Neuron (in vitro differentiated cells): ENCODE results near the gene TMCO4.

Experiments
- H2AFZ ChIP-seq: one replicate; pipeline ENCODE4 v1.6.1; 2013; ENCODE audit warnings: low read depth, mild to moderate bottlenecking, inconsistent platforms, low read length, moderate library complexity
- H3K27me3 ChIP-seq: one replicate; pipeline ENCODE4 v1.6.1; 2013; ENCODE audit warnings: low read length; ENCODE audit not compliant: insufficient read depth
- H3K36me3 ChIP-seq: one replicate; pipeline ENCODE4 v1.6.1; 2013; ENCODE audit warnings: low read length; ENCODE audit not compliant: insufficient read depth
- H3K4me1 ChIP-seq: one replicate; pipeline ENCODE4 v1.6.1; 2013; ENCODE audit warnings: low read length; ENCODE audit not compliant: insufficient read depth
- H3K4me3 ChIP-seq: 2 replicates; pipeline ENCODE4 v1.5.1; 2013; ENCODE audit warnings: mild to moderate bottlenecking, low read length, moderate library complexity
- H3K9me3 ChIP-seq: one replicate; pipeline ENCODE4 v1.6.1; 2013; ENCODE audit warnings: low read length

TMCO4 gene

DNA sequence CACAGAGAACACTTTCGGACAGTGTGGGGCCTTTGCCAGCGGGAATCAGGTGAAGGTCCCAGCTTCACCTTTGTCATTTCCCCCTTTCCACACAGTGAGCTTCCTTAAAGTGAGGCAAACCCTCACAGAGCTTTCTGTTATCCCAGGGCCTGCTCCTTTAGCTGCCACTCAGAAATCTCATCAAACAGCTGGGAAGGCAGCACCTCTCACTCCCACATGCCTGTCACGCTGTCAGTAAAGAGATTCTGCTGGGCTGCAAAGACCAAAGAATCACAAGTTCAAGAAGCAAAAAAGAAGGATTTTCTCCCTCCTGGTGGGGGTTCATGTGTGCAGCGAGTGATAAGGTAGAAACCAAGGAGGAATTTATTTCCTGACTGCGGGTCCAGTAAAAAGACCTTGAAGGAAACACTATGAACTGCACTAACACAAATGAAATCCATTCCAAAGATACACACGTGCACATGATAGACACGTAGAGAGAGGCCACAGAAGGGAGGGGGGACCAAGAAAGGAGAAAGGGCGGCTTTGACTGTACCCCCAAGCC, 91.1 kb downstream of the TMCO4 start:
- no peaks in the 10 kb centered on the region for H3K9me3 ChIP-seq
- no peaks in the 10 kb centered on the region for H3K36me3 ChIP-seq
- peaks cover 14% of the 10 kb centered on the region for H3K27me3 ChIP-seq
- H3K4me3 ChIP-seq = no peak overlapping the region
- H3K4me1 ChIP-seq = peaks cover 18% of the 10 kb centered on the region
- H2AFZ ChIP-seq = no peak overlapping the region

DNA sequence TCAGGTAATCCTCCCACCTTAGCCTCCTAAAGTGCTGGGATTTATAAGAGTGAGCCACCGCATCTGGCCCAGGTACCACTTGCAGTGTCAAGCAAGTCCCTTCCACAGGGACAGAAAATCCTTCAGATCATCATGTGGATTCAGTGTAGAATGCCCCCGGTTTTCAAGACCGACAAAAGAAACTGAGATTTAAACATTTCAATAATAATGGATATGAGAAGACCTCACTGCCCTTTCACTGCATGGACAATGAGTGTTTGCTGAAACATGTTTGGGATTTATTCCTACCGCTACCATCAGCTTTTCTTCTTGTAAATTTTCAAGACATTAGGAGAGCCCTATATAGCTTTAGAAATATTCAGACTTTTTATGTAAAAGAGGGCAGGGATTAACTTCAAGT, 93.6 kb downstream of the TMCO4 start:
- Histone ChIP-seq H3K36me3 (no peaks in the 10 kb centered on the region), H3K27me3 (peaks cover 11% of the 10 kb centered on the region), H3K4me3 (no peak overlapping the region), H2AFZ (no peak overlapping the region), H3K4me1 (peaks cover 18% of the 10 kb centered on the region), H3K9me3 (no peaks in the 10 kb centered on the region)

DNA sequence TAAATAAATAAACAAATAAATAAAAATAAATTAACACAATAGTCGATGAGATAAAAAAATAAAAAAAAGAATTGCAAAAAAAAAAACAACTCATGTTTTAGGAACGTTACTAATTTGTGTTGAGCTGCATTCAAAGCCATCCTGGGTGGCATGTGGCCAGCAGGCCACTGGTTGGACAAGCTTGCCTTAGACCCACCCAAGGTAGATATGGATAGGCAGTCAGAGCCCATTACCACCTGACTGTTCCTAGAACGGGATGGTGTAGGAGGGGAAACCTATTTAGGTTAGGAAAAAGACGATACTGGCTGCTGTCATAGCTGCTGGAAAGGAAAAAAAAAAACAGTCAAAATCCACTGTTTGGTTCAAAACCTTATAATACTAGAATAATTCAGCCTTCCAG, 94.3 kb downstream of the TMCO4 start:
- peaks cover 18% of the 10 kb centered on the region for H3K4me1 ChIP-seq
- H3K9me3 ChIP-seq = no peaks in the 10 kb centered on the region
- peaks cover 15% of the 10 kb centered on the region for H3K27me3 ChIP-seq
- no peak overlapping the region for H2AFZ ChIP-seq
- no peak overlapping the region for H3K4me3 ChIP-seq
- no peaks in the 10 kb centered on the region for H3K36me3 ChIP-seq

DNA sequence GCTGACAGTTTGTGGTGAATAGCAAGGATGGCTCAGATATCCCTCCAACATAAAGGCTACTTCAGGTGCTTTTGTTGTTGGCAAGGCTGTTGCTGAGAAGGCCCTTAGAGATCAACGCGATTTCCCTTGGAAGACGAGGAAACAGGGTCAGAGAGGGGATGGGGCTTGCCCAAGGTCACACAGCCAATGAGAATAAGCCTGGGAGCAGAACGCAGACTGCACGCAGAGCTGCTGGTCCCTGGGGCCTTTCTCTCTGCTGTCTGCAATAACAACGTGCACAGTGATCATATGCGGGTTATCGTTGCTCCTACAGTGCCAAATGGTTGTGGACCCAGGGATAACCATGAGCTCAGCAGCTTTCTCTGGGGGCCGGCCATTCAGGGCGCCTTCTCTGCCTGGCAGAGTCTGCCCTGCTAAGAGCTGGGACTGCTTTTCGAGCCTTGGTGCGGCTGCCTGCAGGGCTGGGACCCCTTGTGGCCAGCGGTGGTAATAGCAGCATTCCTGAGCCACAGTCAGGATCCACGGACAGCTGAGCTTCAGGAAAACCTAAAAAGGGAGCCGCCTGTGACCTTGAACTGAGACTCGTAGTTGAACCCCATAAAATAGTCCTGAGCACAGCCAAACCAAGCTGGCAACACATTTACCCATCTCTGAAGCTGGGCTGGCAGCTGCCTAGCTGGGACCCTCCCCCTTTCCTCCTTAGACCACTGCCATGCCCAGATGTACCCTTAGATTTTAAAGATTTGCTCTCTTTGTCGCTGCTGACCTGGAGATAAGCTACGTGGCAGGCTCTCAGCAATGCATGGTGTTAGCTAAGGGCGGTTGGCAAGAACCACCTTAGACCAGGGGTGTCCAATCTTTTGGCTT, 95.2 kb downstream of the TMCO4 start:
- Histone ChIP-seq H3K27me3 (peaks cover 14% of the 10 kb centered on the region), H3K4me3 (no peak overlapping the region), H3K36me3 (no peaks in the 10 kb centered on the region), H3K4me1 (peaks cover 17% of the 10 kb centered on the region), H2AFZ (no peak overlapping the region), H3K9me3 (no peaks in the 10 kb centered on the region)

DNA sequence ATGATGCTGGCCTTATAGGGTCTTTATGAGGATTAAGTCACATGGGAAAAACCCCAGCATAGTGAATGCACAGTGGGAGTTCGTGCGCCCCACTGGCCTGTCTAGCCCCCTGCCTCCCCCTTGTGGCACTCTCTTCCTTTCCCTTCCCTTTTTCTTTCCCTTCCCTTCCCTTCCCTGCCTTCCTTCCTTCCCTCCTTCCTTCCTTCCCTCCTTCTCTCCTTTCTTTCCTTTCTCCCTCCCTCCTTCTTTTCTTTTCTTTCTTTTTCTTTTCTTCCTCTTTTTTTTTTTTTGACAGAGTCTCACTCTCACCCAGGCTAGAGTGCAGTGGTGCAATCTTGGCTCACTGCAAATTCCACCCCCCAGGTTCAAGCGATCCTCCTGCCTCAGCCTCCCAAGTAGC, 96.4 kb downstream of the TMCO4 start:
- Histone ChIP-seq H3K36me3 (no peaks in the 10 kb centered on the region), H3K9me3 (no peaks in the 10 kb centered on the region)

DNA sequence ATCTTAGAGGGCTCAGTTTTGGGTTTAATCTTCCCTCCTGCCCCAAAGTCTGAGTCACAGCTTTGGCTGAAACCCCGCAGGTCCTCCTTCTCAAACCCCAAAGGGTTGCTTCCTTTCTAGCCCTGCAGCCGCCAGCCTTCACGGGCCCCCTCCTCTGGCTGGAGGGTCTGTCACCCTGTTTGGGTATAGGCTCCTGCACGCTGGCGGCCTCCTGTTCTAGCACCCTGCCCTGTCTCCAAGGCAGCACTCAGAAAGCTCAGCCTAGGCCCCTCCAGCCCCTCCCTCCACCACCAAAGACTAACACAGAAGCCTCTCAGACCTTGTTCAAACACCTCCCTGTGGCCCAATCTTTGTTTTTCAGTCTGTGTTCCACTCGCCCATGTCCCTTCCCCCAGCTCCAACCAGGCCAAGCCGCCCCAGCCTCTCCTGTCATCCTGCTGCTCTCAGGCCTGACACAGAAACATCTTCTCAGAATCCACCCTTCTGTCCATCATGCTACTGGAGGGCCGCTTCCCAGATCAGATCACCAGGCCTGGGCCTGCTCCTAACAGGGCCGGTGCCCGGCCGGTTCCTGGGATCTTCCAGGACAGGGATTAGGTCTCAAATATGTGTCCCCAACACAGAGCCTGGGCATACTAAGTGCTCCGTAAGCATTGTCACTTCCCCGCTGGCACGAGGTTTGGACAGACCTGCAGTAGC, 99.5 kb downstream of the TMCO4 start:
- H3K27me3 ChIP-seq = peaks cover 10% of the 10 kb centered on the region
- no peak overlapping the region for H3K4me3 ChIP-seq
- H2AFZ ChIP-seq = no peak overlapping the region
- H3K9me3 ChIP-seq = no peaks in the 10 kb centered on the region
- peaks cover 6% of the 10 kb centered on the region for H3K4me1 ChIP-seq
- no peaks in the 10 kb centered on the region for H3K36me3 ChIP-seq

More for the DNA sequence above, 96.4 kb downstream of the TMCO4 start:
- peaks cover 6% of the 10 kb centered on the region for H3K4me1 ChIP-seq
- peaks cover 14% of the 10 kb centered on the region for H3K27me3 ChIP-seq
- no peak overlapping the region for H3K4me3 ChIP-seq
- no peak overlapping the region for H2AFZ ChIP-seq

DNA sequence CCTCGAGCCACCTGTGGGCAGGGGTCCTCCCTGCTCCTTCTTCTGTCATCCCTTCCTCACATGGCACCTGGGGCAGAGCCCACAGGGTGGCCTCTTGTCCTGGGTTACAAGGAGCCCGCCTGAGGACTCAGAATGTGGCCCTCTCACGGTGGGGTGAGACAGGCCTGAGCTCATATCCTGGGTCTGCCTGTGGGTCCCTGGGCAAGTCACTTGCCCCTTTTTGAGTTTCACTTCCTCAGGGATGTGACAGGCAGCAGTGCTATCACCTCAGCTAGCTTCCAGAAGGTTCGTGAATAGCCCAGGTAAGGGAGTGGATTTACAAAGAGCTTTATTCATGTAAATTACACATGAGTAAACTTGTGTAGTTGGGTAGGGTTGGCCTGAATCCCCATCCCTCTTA, 101.5 kb downstream of the TMCO4 start:
- H3K4me1 ChIP-seq = no peaks in the 10 kb centered on the region
- no peaks in the 10 kb centered on the region for H3K9me3 ChIP-seq
- H2AFZ ChIP-seq = no peak overlapping the region
- H3K27me3 ChIP-seq = peaks cover 16% of the 10 kb centered on the region
- H3K4me3 ChIP-seq = no peak overlapping the region
- no peaks in the 10 kb centered on the region for H3K36me3 ChIP-seq

DNA sequence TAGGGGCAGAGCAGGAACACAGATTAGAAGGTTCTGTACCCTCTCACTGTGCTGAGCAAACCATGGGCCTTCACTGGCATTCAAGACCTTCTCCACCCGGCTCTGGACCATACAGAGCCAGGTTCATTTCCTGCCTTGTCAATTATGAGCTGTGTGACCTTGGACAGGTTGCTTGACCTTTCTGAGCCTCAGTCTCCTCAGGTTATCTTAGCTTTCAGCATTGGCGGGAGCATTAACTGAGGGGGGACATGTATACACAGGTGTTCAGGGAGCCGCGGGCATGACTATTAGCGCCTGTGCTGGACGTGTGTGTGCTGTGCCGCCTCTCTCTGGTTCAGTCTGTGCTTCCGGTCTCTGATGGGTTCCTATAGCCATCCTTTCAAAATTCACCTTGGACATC, 102.9 kb downstream of the TMCO4 start:
- Histone ChIP-seq H3K9me3 (no peaks in the 10 kb centered on the region), H3K4me3 (no peak overlapping the region), H3K27me3 (peaks cover 16% of the 10 kb centered on the region), H3K4me1 (no peaks in the 10 kb centered on the region), H2AFZ (no peak overlapping the region), H3K36me3 (no peaks in the 10 kb centered on the region)

DNA sequence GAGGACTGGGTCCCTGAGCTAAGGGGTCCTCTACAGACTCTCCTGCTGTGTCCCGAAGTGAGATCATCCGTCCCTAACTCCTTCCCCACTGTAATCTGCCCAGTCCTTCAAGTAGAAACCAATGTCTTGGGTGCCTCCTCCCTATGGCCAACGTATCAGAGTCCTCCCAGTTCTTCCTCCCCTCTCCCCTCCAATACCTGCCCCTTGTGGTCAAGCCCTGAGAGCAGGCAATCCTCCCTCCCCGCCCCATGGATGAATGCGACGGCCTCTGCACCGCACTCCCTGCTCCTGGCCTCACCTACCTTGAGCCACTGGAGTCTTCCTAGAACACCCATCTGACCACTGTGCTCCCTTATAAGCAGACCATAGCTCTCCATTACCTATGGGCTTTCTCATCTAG, 103.9 kb downstream of the TMCO4 start:
- Histone ChIP-seq H3K4me3 (no peak overlapping the region), H3K36me3 (no peaks in the 10 kb centered on the region), H3K27me3 (peaks cover 15% of the 10 kb centered on the region), H3K4me1 (no peaks in the 10 kb centered on the region), H2AFZ (no peak overlapping the region), H3K9me3 (no peaks in the 10 kb centered on the region)

DNA sequence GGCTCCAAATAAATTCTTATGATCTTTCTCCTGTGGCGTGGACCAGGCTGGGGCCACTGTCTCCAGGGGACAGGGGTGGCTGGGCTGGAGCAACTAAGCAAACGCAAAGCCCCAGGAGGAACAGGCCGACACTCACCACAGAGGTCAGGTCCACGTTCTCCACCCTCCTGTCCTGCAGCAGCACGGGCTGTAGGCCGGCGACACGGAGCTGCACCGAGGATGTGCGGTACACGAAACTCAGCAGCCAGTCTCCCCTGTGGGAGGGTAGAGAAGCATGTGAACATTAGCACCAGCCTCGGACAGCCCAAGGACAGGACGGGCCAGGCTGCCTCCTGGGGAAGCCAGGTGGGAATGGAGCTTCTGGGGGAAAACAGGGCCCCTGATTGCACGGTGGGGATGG, 105.4 kb downstream of the TMCO4 start:
- no peaks in the 10 kb centered on the region for H3K4me1 ChIP-seq
- H2AFZ ChIP-seq = no peak overlapping the region
- H3K9me3 ChIP-seq = no peaks in the 10 kb centered on the region
- H3K4me3 ChIP-seq = no peak overlapping the region
- H3K27me3 ChIP-seq = peaks cover 9% of the 10 kb centered on the region
- H3K36me3 ChIP-seq = no peaks in the 10 kb centered on the region

DNA sequence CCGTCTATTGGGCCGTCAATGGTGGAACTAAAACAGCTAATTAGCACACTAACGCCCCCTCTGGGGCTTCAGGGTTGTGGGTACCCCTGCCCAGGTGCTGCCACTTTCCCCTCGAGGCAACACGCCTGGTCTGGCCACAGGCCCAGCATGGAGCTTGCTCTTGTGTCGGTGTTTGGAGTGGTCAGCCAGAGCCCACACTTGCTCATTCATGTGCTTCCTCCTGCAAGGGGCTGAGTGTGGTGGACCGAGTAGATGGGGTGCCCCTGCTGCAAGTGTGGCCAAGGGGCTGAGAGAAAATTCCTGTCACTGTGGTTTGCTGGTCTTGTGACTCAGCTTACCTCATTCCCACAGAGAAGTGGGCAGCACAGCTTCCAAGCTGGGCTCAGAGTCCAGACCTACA, 109.4 kb downstream of the TMCO4 start:
- Histone ChIP-seq H3K9me3 (no peaks in the 10 kb centered on the region), H3K4me3 (no peak overlapping the region), H2AFZ (no peak overlapping the region), H3K36me3 (no peaks in the 10 kb centered on the region), H3K27me3 (peaks cover 5% of the 10 kb centered on the region), H3K4me1 (no peaks in the 10 kb centered on the region)

DNA sequence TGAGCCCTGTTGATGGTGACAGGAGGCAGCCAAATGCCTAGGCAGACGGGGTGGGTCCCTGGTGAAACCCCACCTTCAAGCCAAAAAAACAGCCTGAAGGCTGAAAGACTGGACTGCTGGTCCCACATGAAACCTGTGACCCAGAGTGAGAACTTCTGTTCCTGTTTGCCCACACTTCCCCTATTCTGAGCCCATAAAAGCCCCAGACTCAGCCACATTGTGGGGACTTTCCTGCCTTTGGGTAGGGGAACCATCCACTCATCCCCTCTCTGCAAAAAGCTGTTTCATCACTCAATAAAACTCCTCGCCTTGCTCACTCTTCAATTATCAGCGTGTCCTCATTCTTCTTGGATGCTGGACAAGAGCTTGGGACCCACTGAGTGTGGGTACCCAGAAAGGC, 109.9 kb downstream of the TMCO4 start:
- Histone ChIP-seq H3K36me3 (no peaks in the 10 kb centered on the region), H2AFZ (no peak overlapping the region), H3K27me3 (peaks cover 2% of the 10 kb centered on the region), H3K4me1 (no peaks in the 10 kb centered on the region), H3K4me3 (no peak overlapping the region), H3K9me3 (no peaks in the 10 kb centered on the region)

DNA sequence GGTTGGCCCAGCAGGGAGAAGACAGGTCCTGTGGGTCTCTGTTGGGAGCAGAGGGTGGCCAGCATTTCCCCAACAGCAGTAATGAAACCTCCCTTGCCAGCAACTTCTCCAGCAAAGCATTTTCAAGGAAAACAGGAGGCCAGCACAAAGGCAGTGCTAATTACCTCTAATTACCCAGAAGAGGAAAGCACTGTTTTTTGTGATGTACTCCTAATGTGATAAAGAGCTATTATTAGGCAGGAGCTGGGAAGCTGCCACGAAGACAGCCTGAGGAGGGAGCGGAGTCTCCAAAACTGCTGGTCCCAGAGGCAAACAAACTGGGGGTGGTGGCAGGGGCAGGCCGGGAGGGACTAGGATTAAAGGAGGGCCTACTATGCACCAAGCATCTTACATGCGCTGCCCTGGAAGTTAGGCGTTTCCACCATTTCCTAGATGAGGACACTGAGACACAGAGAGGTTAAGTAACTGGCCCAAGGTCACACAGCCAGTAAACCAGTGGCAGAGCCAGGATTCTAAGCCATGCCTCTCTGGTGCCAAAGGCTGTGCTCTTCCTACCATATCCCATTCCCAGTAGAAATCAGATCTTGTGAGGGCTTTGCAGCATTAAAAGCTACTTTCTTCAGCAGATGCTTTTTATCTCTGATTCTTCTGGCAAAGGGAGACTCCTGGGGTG, 110.5 kb downstream of the TMCO4 start:
- no peaks in the 10 kb centered on the region for H3K27me3 ChIP-seq
- H3K36me3 ChIP-seq = no peaks in the 10 kb centered on the region
- no peak overlapping the region for H3K4me3 ChIP-seq
- no peaks in the 10 kb centered on the region for H3K9me3 ChIP-seq
- no peak overlapping the region for H2AFZ ChIP-seq
- no peaks in the 10 kb centered on the region for H3K4me1 ChIP-seq
